HG03460 (cell line): ENCODE measurements around the gene MYO1A.
"Not testable (repeated sequence)": the region's sequence is repeated elsewhere in the genome, so short reads cannot be mapped to it uniquely, and the experiment has no call there.

Experiments used
- ATAC-seq: cut with Tn5 transposase; IDR thresholded peaks from one replicate; pipeline ENCODE4 v1.9.1; 2021; ENCODE audit not compliant: unreplicated experiment

MYO1A gene

GRCh38 chr12:57019983-57020719, 29.8 kb downstream of the MYO1A start:
- no peak for ATAC-seq

GRCh38 chr12:57018906-57019305, 31.0 kb downstream of the MYO1A start:
- no peak for ATAC-seq

GRCh38 chr12:57018353-57018752, 31.6 kb downstream of the MYO1A start:
- not testable (repeated sequence) for ATAC-seq

- no peak for ATAC-seq
Observed at GRCh38 chr12:57016348-57016747, 33.6 kb downstream of the MYO1A start, which contains the start of gene TAC3. Gene TAC3 (minus strand): TSS chr12:57016529. CDS start chr12:57015797, 732 bp downstream.

- ATAC-seq: peak; percentile 74
Observed at GRCh38 chr12:57012600-57013465, 37.1 kb downstream of the MYO1A start.

GRCh38 chr12:57011438-57012424, 38.2 kb downstream of the MYO1A start:
- no peak for ATAC-seq

GRCh38 chr12:57010627-57011247, 39.2 kb downstream of the MYO1A start:
- no peak for ATAC-seq

GRCh38 chr12:57009949-57010626, 39.8 kb downstream of the MYO1A start:
- no peak for ATAC-seq

GRCh38 chr12:57008178-57008577, 41.8 kb downstream of the MYO1A start:
- no peak for ATAC-seq

GRCh38 chr12:57006809-57007475, 43.0 kb downstream of the MYO1A start:
- ATAC-seq: peak; percentile 3

- ATAC-seq: peak; percentile 67
Observed at GRCh38 chr12:57005980-57006808, 43.7 kb downstream of the MYO1A start, which contains the start of gene ZBTB39. Gene ZBTB39 (minus strand): TSS chr12:57006546. CDS start chr12:57004917, 1,629 bp downstream.

- no peak for ATAC-seq
Observed at GRCh38 chr12:57004651-57005050, 45.3 kb downstream of the MYO1A start.

- no peak for ATAC-seq
Observed at GRCh38 chr12:57003395-57003794, 46.5 kb downstream of the MYO1A start.

- no peak for ATAC-seq
Observed at GRCh38 chr12:57001448-57001906, 48.5 kb downstream of the MYO1A start.

- no peak for ATAC-seq
Observed at GRCh38 chr12:57000393-57000792, 49.5 kb downstream of the MYO1A start.

- no peak for ATAC-seq
Observed at GRCh38 chr12:56999456-56999855, 50.5 kb downstream of the MYO1A start.

GRCh38 chr12:56998981-56999380, 50.9 kb downstream of the MYO1A start:
- ATAC-seq: peak; percentile 83

GRCh38 chr12:56998316-56998715, 51.6 kb downstream of the MYO1A start:
- ATAC-seq: no peak
